AG04450 (cell line): ENCODE data around the gene EDIL3. TPM values are rescaled to one million over a fixed set of nuclear protein-coding genes. Genes with fewer than 3 reads are reported as not detected.

ENCODE experiments used
- CTCF ChIA-PET: fragments of 300-600, 350-600 bp; formaldehyde crosslinking; extraction: SDS; loops from one replicate; lab custom pipeline; 2022; ENCODE audit warnings: antibody characterized with exemption, inconsistent platforms; lab: Charles Lee
- POLR2A ChIA-PET: fragments of 350-600 bp; formaldehyde crosslinking; extraction: SDS; loops from one replicate; lab custom pipeline; 2021; ENCODE audit warnings: antibody characterized with exemption, inconsistent platforms; lab: Yijun Ruan, JAX
- DNase-seq: peaks from one replicate; pipeline ENCODE4 v3.0.0-alpha.2; 2011; ENCODE audit warnings: low read depth, low spot score
- H3K27ac ChIP-seq: one replicate; pipeline ENCODE4 v1.5.1; 2012; ENCODE audit warnings: low read depth, low read length, control low read depth
- H3K27me3 ChIP-seq: one replicate; pipeline ENCODE4 v1.6.0; 2012; ENCODE audit warnings: low read length; ENCODE audit not compliant: control insufficient read depth, insufficient read depth
- H3K4me3 ChIP-seq: 2 replicates; pipeline ENCODE4 v1.5.1; 2011; ENCODE audit warnings: mild to moderate bottlenecking, low read depth, low read length, control low read depth
- H3K9me3 ChIP-seq: 2 replicates; pipeline ENCODE4 v1.5.1; 2012; ENCODE audit warnings: low read length; ENCODE audit not compliant: control insufficient read depth, insufficient read depth
- polyA plus RNA-seq: library from polyadenylated mRNA; depleted of rRNA; stranded (reverse); fragments of >200 nt; gene quantifications from 2 replicates; pipeline ENCODE4 v1.2.3, GENCODE V29; 2011
- TF ChIP-seq, protein P1 (sequence below): IDR thresholded peaks from 2 replicates; pipeline ENCODE4 v1.5.1; 2011; ENCODE audit warnings: low read depth, low read length, control low read depth, inconsistent platforms

Gene EDIL3
- polyA plus RNA-seq, 1 experiment: 61.9 TPM

DNA sequence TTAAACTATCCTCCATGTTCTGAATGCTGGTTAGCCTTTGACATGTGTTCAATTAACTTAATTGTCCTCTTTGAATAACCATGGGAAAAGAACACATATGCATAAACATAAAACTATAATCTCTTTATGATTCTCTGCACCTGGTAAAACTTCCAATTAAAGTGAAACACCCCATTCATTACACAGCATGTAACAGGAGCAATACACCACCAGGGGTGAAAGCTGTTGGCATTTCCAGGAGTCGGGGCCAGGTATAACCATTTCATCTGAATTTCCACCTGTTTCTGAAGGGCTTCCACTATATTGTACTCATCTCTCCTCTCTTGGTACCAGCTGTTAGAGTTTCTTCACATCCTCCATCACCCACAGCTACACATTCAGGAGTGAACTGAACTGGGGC lies 303.8 kb downstream of the EDIL3 start:
- POLR2A ChIA-PET: no interaction called here
- Histone ChIP-seq H3K27ac (no peak overlapping the region), H3K4me3 (no peak overlapping the region), H3K9me3 (no peaks in the 10 kb centered on the region), H3K27me3 (no peaks in the 10 kb centered on the region)
- CTCF ChIA-PET: no interaction called here
- TF ChIP-seq, protein P1, sequence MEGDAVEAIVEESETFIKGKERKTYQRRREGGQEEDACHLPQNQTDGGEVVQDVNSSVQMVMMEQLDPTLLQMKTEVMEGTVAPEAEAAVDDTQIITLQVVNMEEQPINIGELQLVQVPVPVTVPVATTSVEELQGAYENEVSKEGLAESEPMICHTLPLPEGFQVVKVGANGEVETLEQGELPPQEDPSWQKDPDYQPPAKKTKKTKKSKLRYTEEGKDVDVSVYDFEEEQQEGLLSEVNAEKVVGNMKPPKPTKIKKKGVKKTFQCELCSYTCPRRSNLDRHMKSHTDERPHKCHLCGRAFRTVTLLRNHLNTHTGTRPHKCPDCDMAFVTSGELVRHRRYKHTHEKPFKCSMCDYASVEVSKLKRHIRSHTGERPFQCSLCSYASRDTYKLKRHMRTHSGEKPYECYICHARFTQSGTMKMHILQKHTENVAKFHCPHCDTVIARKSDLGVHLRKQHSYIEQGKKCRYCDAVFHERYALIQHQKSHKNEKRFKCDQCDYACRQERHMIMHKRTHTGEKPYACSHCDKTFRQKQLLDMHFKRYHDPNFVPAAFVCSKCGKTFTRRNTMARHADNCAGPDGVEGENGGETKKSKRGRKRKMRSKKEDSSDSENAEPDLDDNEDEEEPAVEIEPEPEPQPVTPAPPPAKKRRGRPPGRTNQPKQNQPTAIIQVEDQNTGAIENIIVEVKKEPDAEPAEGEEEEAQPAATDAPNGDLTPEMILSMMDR: no peak
- no peak for DNase-seq

DNA sequence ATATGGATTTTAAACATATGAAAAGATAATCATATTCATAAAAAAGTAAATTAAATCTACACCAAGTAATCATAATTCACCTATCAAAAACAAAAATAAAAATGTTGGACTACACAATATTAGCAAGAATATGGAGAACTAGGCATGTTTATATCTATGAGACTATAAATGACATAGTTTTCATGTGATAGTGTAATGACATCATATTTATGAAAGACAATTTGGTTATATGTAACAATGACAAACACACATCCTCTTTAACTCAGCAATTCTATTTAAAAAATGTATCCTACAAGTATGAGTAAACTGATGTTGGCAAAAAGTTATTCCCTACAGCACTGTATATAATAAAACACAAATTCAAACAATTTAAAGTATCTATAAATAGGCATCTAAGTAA lies 312.3 kb downstream of the EDIL3 start:
- TF ChIP-seq, protein P1: no peak
- Histone ChIP-seq H3K27ac (no peak overlapping the region), H3K9me3 (no peaks in the 10 kb centered on the region), H3K4me3 (no peak overlapping the region), H3K27me3 (no peaks in the 10 kb centered on the region)
- ChIA-PET CTCF (no interaction called here), POLR2A (no interaction called here)
- no peak for DNase-seq

DNA sequence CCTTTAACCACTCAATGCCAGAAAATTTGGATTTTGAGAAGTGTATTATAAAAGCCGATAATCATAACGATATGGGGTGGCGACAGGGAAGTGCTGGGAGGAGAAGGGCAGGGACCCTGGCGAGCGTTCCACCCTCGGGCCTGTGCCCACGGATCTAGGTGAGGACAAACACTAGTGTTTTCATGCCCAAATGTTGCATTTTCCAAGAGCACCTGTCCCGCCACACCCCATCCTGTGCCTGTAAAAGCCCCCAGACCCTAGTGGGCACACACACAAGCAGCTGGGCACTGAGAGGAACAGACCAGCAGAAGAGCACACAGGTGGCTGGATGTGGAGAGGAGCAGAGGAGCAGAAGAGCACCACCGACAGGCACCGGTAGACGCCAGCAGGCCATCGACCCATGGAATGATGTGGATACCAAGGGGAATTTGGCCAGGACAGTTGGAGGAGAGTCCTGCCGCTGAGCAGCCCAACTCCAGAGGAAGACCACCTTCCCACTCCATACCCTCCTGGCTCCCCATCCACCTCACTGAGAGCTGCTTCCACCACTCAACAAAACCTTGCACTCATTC lies 315.0 kb downstream of the EDIL3 start:
- Histone ChIP-seq H3K27ac (no peak overlapping the region), H3K9me3 (no peaks in the 10 kb centered on the region), H3K27me3 (no peaks in the 10 kb centered on the region), H3K4me3 (no peak overlapping the region)
- POLR2A ChIA-PET: no interaction called here
- CTCF ChIA-PET: no interaction called here
- TF ChIP-seq, protein P1: no peak
- no peak for DNase-seq

DNA sequence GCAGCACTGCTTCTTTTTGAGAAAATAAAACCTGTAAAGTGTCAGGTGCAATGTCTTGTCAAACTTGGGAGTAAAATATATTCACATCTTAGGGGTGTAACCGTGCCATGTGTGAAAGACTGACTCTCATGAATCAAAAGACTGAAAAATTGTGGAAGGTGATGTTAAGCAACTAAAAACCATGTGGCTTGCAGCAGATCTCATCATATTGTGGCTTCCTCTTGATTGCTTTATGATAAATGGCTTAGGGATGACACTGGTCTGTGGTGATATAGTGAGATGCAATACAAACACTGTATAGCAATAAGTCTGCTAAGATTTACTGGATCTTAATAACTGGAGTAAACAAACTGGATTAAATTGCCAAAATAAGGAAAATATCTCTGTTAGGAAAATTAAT lies 321.6 kb downstream of the EDIL3 start:
- TF ChIP-seq, protein P1: no peak
- H3K27me3 ChIP-seq: no peaks in the 10 kb centered on the region
- no peak for DNase-seq
- no peak overlapping the region for H3K4me3 ChIP-seq
- ChIA-PET POLR2A (no interaction called here), CTCF (no interaction called here)
- no peak overlapping the region for H3K27ac ChIP-seq
- no peaks in the 10 kb centered on the region for H3K9me3 ChIP-seq

DNA sequence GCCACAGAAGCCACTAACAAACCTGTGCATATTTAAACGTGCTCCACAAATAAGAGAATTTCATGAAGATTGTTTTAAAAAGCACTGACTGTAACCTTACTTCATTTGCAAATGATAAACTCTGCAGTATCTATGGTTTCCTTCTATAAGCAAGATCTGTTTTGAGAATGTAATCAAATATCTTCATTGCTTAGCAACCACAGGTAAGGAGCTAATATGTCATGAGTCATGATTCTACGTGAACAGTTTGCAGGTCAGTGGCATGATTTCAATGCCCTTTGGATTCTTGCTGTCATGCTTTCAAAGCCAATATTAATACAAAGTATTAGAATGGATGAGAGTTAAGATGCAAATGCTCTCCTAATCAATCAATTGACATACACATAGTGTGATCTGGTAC lies 325.0 kb downstream of the EDIL3 start:
- TF ChIP-seq, protein P1: no peak
- Histone ChIP-seq H3K27me3 (no peaks in the 10 kb centered on the region), H3K4me3 (no peak overlapping the region), H3K9me3 (no peaks in the 10 kb centered on the region), H3K27ac (no peak overlapping the region)
- DNase-seq: no peak
- ChIA-PET CTCF (interaction anchor here (0.7 kb wide), 1 partner anchor 106 kb away, joined by 6 read pairs; no protein-coding TSS in a partner anchor), POLR2A (no interaction called here)
